ENCODE results near the gene AIG1.

- no peak for TF ChIP-seq CTCF (IDR thresholded peaks at IDR 0.05; ENCODE audit: low read length)
- no peak for TF ChIP-seq EZH2 (optimal IDR thresholded peaks at IDR 0.05; ENCODE audit: low read depth, low read length)
Measured at GRCh38 chr6:143050509-143050908, 10.2 kb upstream of the AIG1 start.

Measured in MM.1S (cell line).